AG09309 (cell line): ENCODE measurements around the gene ZDHHC22.

Experiments
- DNase-seq: peaks from one replicate; pipeline ENCODE4 v3.0.0-alpha.2; 2010; ENCODE audit warnings: low read depth
- H3K4me3 ChIP-seq: 2 replicates; pipeline ENCODE4 v1.5.1; 2011; ENCODE audit warnings: mild to moderate bottlenecking, low read depth, low read length, moderate library complexity; ENCODE audit not compliant: control insufficient read depth
- CTCF ChIP-seq: IDR thresholded peaks from 2 replicates; pipeline ENCODE4 v1.5.1; 2011; ENCODE audit warnings: mild to moderate bottlenecking, low read depth, low read length, inconsistent platforms; ENCODE audit not compliant: insufficient read depth, control insufficient read depth; ENCODE audit errors: missing control alignments

Gene ZDHHC22

GRCh38 chr14:77145975-77146740 lies 4.6 kb upstream of the ZDHHC22 start:
- H3K4me3 ChIP-seq = no peak overlapping the region
- TF ChIP-seq CTCF = no peak
- no peak for DNase-seq

- no peak overlapping the region for H3K4me3 ChIP-seq
- DNase-seq = no peak
- TF ChIP-seq CTCF = no peak
Observed at GRCh38 chr14:77144412-77145115, 3.0 kb upstream of the ZDHHC22 start.

- no peak for TF ChIP-seq CTCF
- DNase-seq = no peak
- no peak overlapping the region for H3K4me3 ChIP-seq
Observed at GRCh38 chr14:77143071-77143470, 1.5 kb upstream of the ZDHHC22 start.

- no peak for TF ChIP-seq CTCF
- no peak overlapping the region; the same call in 1 of the 2 replicates for H3K4me3 ChIP-seq
- no peak for DNase-seq
Observed at GRCh38 chr14:77142005-77142800, 612 bp upstream of the ZDHHC22 start.

GRCh38 chr14:77140359-77141213 lies 1.0 kb downstream of the ZDHHC22 start:
- no peak overlapping the region; the same call in 1 of the 2 replicates for H3K4me3 ChIP-seq
- DNase-seq = no peak
- no peak for TF ChIP-seq CTCF
